Mesenchymal stem cell (in vitro differentiated cells and primary cell): Measurements from ENCODE around the gene EED.

Source experiments
- DNase-seq: peaks from one replicate; pipeline ENCODE4 v3.0.0-alpha.2; 2013
- H2AFZ ChIP-seq: one replicate; pipeline ENCODE4 v1.6.1; 2013; ENCODE audit warnings: low read depth, mild to moderate bottlenecking, control low read depth, inconsistent platforms, low read length, moderate library complexity
- H2AK5ac ChIP-seq: 2 replicates; pipeline ENCODE4 v1.6.1; 2013; ENCODE audit warnings: low read length, moderate library complexity, mild to moderate bottlenecking, inconsistent platforms; ENCODE audit not compliant: severe bottlenecking
- H2BK120ac ChIP-seq: one replicate; pipeline ENCODE4 v1.6.1; 2013; ENCODE audit warnings: low read depth, mild to moderate bottlenecking, inconsistent platforms, low read length, moderate library complexity
- H2BK12ac ChIP-seq, 2 experiments: one replicate each; pipeline ENCODE4 v1.6.1; 2013; ENCODE audit warnings: inconsistent platforms in 2 of 2, low read length in 2 of 2, mild to moderate bottlenecking in 2 of 2, moderate library complexity in 2 of 2, control low read depth in 1 of 2
- H2BK15ac ChIP-seq: one replicate; pipeline ENCODE4 v1.6.1; 2013; ENCODE audit warnings: mild to moderate bottlenecking, low read depth, inconsistent platforms; ENCODE audit not compliant: poor library complexity, severe bottlenecking
- H2BK5ac ChIP-seq: 2 replicates; pipeline ENCODE4 v1.6.1; 2013; ENCODE audit warnings: low read depth, mild to moderate bottlenecking, low read length, control low read depth, inconsistent platforms; ENCODE audit not compliant: poor library complexity, severe bottlenecking
- H3K14ac ChIP-seq, 2 experiments: one replicate each; pipeline ENCODE4 v1.6.1; 2013; ENCODE audit warnings: inconsistent platforms in 2 of 2, low read length in 2 of 2, control low read depth in 1 of 2, mild to moderate bottlenecking in 1 of 2, moderate library complexity in 1 of 2
- H3K18ac ChIP-seq, 2 experiments: one replicate each; pipeline ENCODE4 v1.6.1; 2013; ENCODE audit warnings: inconsistent platforms in 2 of 2, low read length in 2 of 2, control low read depth in 1 of 2, low read depth in 1 of 2, mild to moderate bottlenecking in 1 of 2
- H3K23ac ChIP-seq, 2 experiments: one replicate each; pipeline ENCODE4 v1.6.1; 2013; ENCODE audit warnings: inconsistent platforms in 2 of 2, low read length in 2 of 2, mild to moderate bottlenecking in 2 of 2, moderate library complexity in 2 of 2, control low read depth in 1 of 2
- H3K27ac ChIP-seq: 2 replicates; pipeline ENCODE4 v1.5.1; 2013; ENCODE audit warnings: mild to moderate bottlenecking, moderate library complexity, low read length, control low read depth, inconsistent platforms; ENCODE audit not compliant: poor library complexity, severe bottlenecking
- H3K27me3 ChIP-seq, 2 experiments: 2 replicates each; pipeline versions ENCODE4 v1.6.1 to v1.7.0; 2013; ENCODE audit warnings: low read length in 2 of 2, mild to moderate bottlenecking in 2 of 2, moderate library complexity in 2 of 2, control low read depth in 1 of 2, inconsistent platforms in 1 of 2; ENCODE audit not compliant: control insufficient read depth in 1 of 2, insufficient read depth in 1 of 2
- H3K36me3 ChIP-seq, 2 experiments: 2 replicates each; pipeline versions ENCODE4 v1.6.1 to v1.7.0; 2013; ENCODE audit warnings: low read length in 2 of 2, control low read depth in 1 of 2, inconsistent platforms in 1 of 2, low read depth in 1 of 2, mild to moderate bottlenecking in 1 of 2; ENCODE audit not compliant: insufficient read depth in 2 of 2, control insufficient read depth in 1 of 2
- H3K4ac ChIP-seq, 2 experiments: one replicate each; pipeline ENCODE4 v1.6.1; 2013; ENCODE audit warnings: inconsistent platforms in 2 of 2, low read length in 2 of 2, mild to moderate bottlenecking in 2 of 2, moderate library complexity in 2 of 2, control low read depth in 1 of 2, low read depth in 1 of 2
- H3K4me1 ChIP-seq: 2 replicates; pipeline ENCODE4 v1.6.1; 2013; ENCODE audit warnings: low read depth, low read length, control low read depth; ENCODE audit not compliant: control insufficient read depth, insufficient read depth
- H3K4me2 ChIP-seq: 2 replicates; pipeline ENCODE4 v1.6.1; 2013; ENCODE audit warnings: low read length, mild to moderate bottlenecking, inconsistent platforms; ENCODE audit not compliant: poor library complexity, severe bottlenecking
- H3K4me3 ChIP-seq, 2 experiments: 2 replicates each; pipeline versions ENCODE4 v1.5.1 to v1.7.0; 2013; ENCODE audit warnings: low read length in 2 of 2, mild to moderate bottlenecking in 2 of 2, control low read depth in 1 of 2, low read depth in 1 of 2; ENCODE audit not compliant: insufficient read depth in 1 of 2
- H3K79me1 ChIP-seq: replicated peaks from 2 replicates; pipeline ENCODE4 v1.6.1; 2013; ENCODE audit warnings: mild to moderate bottlenecking, control low read depth, low read length, inconsistent platforms; ENCODE audit not compliant: poor library complexity, severe bottlenecking
- H3K9ac ChIP-seq: 2 replicates; pipeline ENCODE4 v1.7.0; 2013; ENCODE audit warnings: mild to moderate bottlenecking, low read length, moderate library complexity
- H3K9me3 ChIP-seq: 2 replicates; pipeline ENCODE4 v1.7.0; 2013; ENCODE audit warnings: mild to moderate bottlenecking, low read length; ENCODE audit not compliant: control insufficient read depth
- H4K8ac ChIP-seq: one replicate; pipeline ENCODE4 v1.6.1; 2013; ENCODE audit warnings: inconsistent platforms, mild to moderate bottlenecking, low read length, moderate library complexity
- H4K91ac ChIP-seq: one replicate; pipeline ENCODE4 v1.6.1; 2013; ENCODE audit warnings: mild to moderate bottlenecking, low read length, inconsistent platforms
- WGBS: methylation state at CpG from one replicate; pipeline ENCODE4 v1.1.7; 2013; ENCODE audit warnings: mixed read lengths; 5-methylcytosine and 5-hydroxymethylcytosine counted together

Gene EED

GRCh38 chr11:86230921-86231434 is 13.6 kb upstream of the EED start:
- no peaks in the 10 kb centered on the region for H3K9me3 ChIP-seq
- H2BK5ac ChIP-seq, result no peak overlapping the region
- H2AFZ ChIP-seq, result no peak overlapping the region
- no peaks in the 10 kb centered on the region for H3K27me3 ChIP-seq
- H3K4me1 ChIP-seq, result peaks cover 2% of the 10 kb centered on the region
- H3K4me2 ChIP-seq, result no peak overlapping the region
- no peak overlapping the region for H3K23ac ChIP-seq
- H3K36me3 ChIP-seq, result no peaks in the 10 kb centered on the region
- DNase-seq, result no peak
- no peak overlapping the region for H3K27ac ChIP-seq
- no peak overlapping the region for H2BK120ac ChIP-seq
- no peak overlapping the region for H2BK12ac ChIP-seq
- H4K91ac ChIP-seq, result no peak overlapping the region
- H3K4me3 ChIP-seq, result no peak overlapping the region
- no peak overlapping the region for H3K18ac ChIP-seq
- no peak overlapping the region for H3K4ac ChIP-seq
- no peaks in the 10 kb centered on the region for H3K79me1 ChIP-seq
- no peak overlapping the region for H2BK15ac ChIP-seq
- H2AK5ac ChIP-seq, result no peak overlapping the region
- H4K8ac ChIP-seq, result no peak overlapping the region
- H3K9ac ChIP-seq, result peak overlapping the region; percentile 22
- no peak overlapping the region for H3K14ac ChIP-seq

- Histone ChIP-seq H3K27me3 (no peaks in the 10 kb centered on the region), H2BK5ac (no peak overlapping the region), H2AK5ac (no peak overlapping the region), H2BK15ac (no peak overlapping the region), H3K9ac (no peak overlapping the region), H3K4ac (no peak overlapping the region), H3K4me2 (no peak overlapping the region), H2BK120ac (no peak overlapping the region), H3K23ac (no peak overlapping the region), H3K9me3 (no peaks in the 10 kb centered on the region), H4K91ac (no peak overlapping the region), H4K8ac (no peak overlapping the region), H3K4me3 (no peak overlapping the region), H3K79me1 (no peaks in the 10 kb centered on the region), H2AFZ (no peak overlapping the region), H2BK12ac (no peak overlapping the region), H3K27ac (no peak overlapping the region), H3K18ac (no peak overlapping the region), H3K4me1 (peaks cover 2% of the 10 kb centered on the region), H3K14ac (no peak overlapping the region), H3K36me3 (no peaks in the 10 kb centered on the region)
- no peak for DNase-seq
These were observed 12.0 kb upstream of the EED start for GRCh38 chr11:86232556-86232955.

- no peak overlapping the region for H4K91ac ChIP-seq
- H2BK12ac ChIP-seq, result no peak overlapping the region
- no peak overlapping the region for H2BK5ac ChIP-seq
- H2BK120ac ChIP-seq, result no peak overlapping the region
- H3K4me3 ChIP-seq, result no peak overlapping the region
- no peak overlapping the region for H2AK5ac ChIP-seq
- H3K23ac ChIP-seq, result no peak overlapping the region
- H3K9me3 ChIP-seq, result no peaks in the 10 kb centered on the region
- no CpG with 5 or more reads among the region's 2 CpGs for WGBS
- H3K27ac ChIP-seq, result no peak overlapping the region
- DNase-seq, result no peak
- no peak overlapping the region for H2AFZ ChIP-seq
- no peaks in the 10 kb centered on the region for H3K79me1 ChIP-seq
- no peak overlapping the region for H3K4me2 ChIP-seq
- no peak overlapping the region for H3K18ac ChIP-seq
- no peaks in the 10 kb centered on the region for H3K27me3 ChIP-seq
- H4K8ac ChIP-seq, result no peak overlapping the region
- no peak overlapping the region for H3K9ac ChIP-seq
- no peak overlapping the region for H2BK15ac ChIP-seq
- no peaks in the 10 kb centered on the region for H3K36me3 ChIP-seq
- H3K4ac ChIP-seq, result no peak overlapping the region
- H3K4me1 ChIP-seq, result no peaks in the 10 kb centered on the region
- H3K14ac ChIP-seq, result no peak overlapping the region
These were observed 9.6 kb upstream of the EED start for GRCh38 chr11:86234831-86235461.

- Histone ChIP-seq H2AK5ac (no peak overlapping the region), H3K9ac (no peak overlapping the region), H2BK15ac (no peak overlapping the region), H4K8ac (no peak overlapping the region), H3K18ac (no peak overlapping the region), H2AFZ (no peak overlapping the region), H3K27ac (no peak overlapping the region), H3K36me3 (no peaks in the 10 kb centered on the region), H3K23ac (no peak overlapping the region), H2BK5ac (no peak overlapping the region), H3K79me1 (no peaks in the 10 kb centered on the region), H3K4me1 (no peaks in the 10 kb centered on the region), H3K14ac (no peak overlapping the region), H2BK120ac (no peak overlapping the region), H4K91ac (no peak overlapping the region), H3K4me2 (no peak overlapping the region), H3K9me3 (no peaks in the 10 kb centered on the region), H3K4ac (no peak overlapping the region), H3K4me3 (no peak overlapping the region), H3K27me3 (peaks cover 0 to 7% of the 10 kb centered on the region in 2 experiments), H2BK12ac (no peak overlapping the region)
- no peak for DNase-seq
- WGBS, result 95% methylated on average over 8 of the region's 9 CpGs
These were observed 7.2 kb upstream of the EED start for GRCh38 chr11:86237267-86237804.
